Breast epithelium (tissue), 4 donors: ENCODE measurements around the gene LPO. TPM values are rescaled to one million over a fixed set of nuclear protein-coding genes. Genes with fewer than 3 reads are reported as not detected.

ENCODE experiments used
- DNase-seq, 2 donors: peaks; one replicate each; pipeline ENCODE4 v3.0.0-alpha.2; 2019; ENCODE audit warnings: low spot score in 2 of 2
- H3K27ac ChIP-seq, 2 donors: fragments of 200-600 bp; sonication (generic) in 1 of 2; one replicate each; pipeline ENCODE4 v1.5.1; 2016 to 2019; ENCODE audit warnings: mild to moderate bottlenecking in 1 of 2
- H3K27me3 ChIP-seq, 2 donors: fragments of 200-600 bp; sonication (generic) in 1 of 2; one replicate each; pipeline versions ENCODE4 v1.5.1 to v1.6.0; 2017 to 2019; ENCODE audit warnings: control low read depth in 1 of 2, mild to moderate bottlenecking in 1 of 2
- H3K36me3 ChIP-seq: fragments of 200-600 bp; one replicate; pipeline ENCODE4 v1.5.1; 2019
- H3K4me1 ChIP-seq, 2 donors: fragments of 200-600 bp; sonication (generic); one replicate each; pipeline ENCODE4 v1.5.1; 2016 to 2019; ENCODE audit warnings: control low read depth in 1 of 2
- H3K4me3 ChIP-seq, 3 donors: fragments of 200-600 bp; sonication (generic); 1 replicate in 2 of 3; 2 replicates in 1 of 3; pipeline ENCODE4 v1.5.1; 2016 to 2019; ENCODE audit warnings: mild to moderate bottlenecking in 3 of 3, moderate library complexity in 2 of 3
- H3K9me3 ChIP-seq, 2 donors: fragments of 200-600 bp; sonication (generic) in 1 of 2; one replicate each; pipeline ENCODE4 v1.5.1; 2016 to 2019; ENCODE audit warnings: control low read depth in 1 of 2
- POLR2A ChIP-seq: fragments of 450-650 bp; IDR thresholded peaks from one replicate; pipeline ENCODE4 v1.6.1; 2016; ENCODE audit warnings: antibody characterized with exemption, mild to moderate bottlenecking, moderate library complexity
- POLR2AphosphoS5 ChIP-seq, 3 donors: sonication (generic); formaldehyde crosslinking; IDR thresholded peaks; one replicate each; pipeline ENCODE4 v1.6.1; 2017; ENCODE audit warnings: antibody characterized with exemption in 3 of 3
- intact Hi-C: fragments of 100-400 bp; cut with DNase I; formaldehyde crosslinking; loops from one replicate; pipeline ENCODE4 v1.15.1; 2023; ENCODE audit warnings: low total_unique reads
- total RNA-seq, 3 donors: library from RNA; depleted of rRNA; stranded (reverse); fragments of >200 nt; gene quantifications; one replicate each; pipeline ENCODE4 v1.1.0, GENCODE V29; 2016
- TF ChIP-seq, protein P1 (sequence below), 3 donors: fragments of 450-650 bp; IDR thresholded peaks; one replicate each; pipeline ENCODE4 v1.5.1; 2016 to 2017; ENCODE audit warnings: antibody characterized with exemption in 3 of 3, mild to moderate bottlenecking in 3 of 3, moderate library complexity in 3 of 3

LPO gene
- total RNA-seq, 3 donors from 2014 or later: 0.29 TPM; not detected in 2

DNA sequence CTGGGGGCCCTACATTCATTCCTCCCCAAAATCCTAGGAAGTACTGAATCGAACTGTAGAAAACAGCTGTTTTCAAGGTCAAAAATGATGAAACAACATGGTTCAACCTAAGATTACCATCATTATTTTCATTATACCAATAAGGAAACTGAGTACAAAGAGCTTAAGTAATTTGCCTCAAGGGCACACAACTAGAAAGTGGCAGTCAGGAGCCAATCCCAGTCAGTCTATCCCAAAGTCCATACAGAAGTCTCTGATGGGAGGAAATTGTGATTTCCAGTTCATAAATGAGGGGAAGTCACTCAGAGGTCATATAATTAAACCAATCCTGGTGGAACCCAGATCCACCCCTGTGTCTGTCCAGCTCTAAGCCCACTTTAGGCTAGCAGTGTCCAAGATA is 8.4 kb downstream of the LPO start:
- no peaks in the 10 kb centered on the region for H3K4me1 ChIP-seq
- no peaks in the 10 kb centered on the region for H3K9me3 ChIP-seq
- no peak for TF ChIP-seq POLR2A
- TF ChIP-seq POLR2AphosphoS5 (IDR thresholded peaks at IDR 0.05): no peak
- TF ChIP-seq, protein P1, sequence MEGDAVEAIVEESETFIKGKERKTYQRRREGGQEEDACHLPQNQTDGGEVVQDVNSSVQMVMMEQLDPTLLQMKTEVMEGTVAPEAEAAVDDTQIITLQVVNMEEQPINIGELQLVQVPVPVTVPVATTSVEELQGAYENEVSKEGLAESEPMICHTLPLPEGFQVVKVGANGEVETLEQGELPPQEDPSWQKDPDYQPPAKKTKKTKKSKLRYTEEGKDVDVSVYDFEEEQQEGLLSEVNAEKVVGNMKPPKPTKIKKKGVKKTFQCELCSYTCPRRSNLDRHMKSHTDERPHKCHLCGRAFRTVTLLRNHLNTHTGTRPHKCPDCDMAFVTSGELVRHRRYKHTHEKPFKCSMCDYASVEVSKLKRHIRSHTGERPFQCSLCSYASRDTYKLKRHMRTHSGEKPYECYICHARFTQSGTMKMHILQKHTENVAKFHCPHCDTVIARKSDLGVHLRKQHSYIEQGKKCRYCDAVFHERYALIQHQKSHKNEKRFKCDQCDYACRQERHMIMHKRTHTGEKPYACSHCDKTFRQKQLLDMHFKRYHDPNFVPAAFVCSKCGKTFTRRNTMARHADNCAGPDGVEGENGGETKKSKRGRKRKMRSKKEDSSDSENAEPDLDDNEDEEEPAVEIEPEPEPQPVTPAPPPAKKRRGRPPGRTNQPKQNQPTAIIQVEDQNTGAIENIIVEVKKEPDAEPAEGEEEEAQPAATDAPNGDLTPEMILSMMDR (IDR thresholded peaks at IDR 0.05): no peak
- no peak for DNase-seq
- H3K4me3 ChIP-seq: no peak overlapping the region
- H3K36me3 ChIP-seq: no peaks in the 10 kb centered on the region
- H3K27ac ChIP-seq: no peak overlapping the region
- H3K27me3 ChIP-seq: peaks cover 0 to 6% of the 10 kb centered on the region in 2 donors
- intact Hi-C loops: no loop called here

DNA sequence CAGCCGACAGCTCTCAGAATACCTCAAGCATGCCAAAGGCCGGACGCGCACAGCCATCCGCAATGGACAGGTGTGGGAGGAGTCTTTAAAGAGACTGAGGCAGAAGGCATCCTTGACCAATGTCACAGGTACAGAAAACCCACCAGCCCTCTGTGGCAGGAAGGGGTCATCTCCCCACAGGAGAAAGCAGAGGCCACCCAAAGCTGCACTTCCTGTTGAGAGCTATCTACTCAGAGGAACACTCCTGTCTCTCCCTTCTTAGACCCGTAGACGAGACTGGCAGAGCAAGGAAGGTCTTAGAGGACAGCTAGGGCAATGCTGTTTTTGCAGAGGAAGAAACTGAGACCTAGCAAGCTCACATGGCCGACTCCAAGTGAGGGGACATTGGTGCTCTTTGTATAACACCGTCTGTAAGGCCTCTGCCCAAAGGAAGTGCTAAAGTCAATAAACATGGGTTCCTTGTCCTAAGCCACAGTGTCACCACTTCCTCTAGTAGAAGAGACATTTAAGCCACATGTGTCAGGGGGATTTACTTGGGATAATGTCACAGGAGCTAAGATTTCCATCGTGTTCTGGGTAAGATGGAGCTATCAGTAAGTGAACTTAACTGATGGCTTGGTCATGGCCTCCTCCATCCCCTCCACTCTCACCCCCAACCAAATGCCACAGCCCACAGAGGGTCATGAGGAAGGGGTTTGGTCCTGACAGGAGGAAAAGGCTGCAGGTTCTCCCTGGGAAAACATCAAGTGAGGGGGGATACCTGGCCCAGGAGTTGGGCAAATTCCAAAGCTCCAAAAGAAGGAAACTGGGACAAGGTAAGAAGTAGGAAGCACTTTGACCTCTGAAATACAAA is 9.4 kb downstream of the LPO start:
- H3K27me3 ChIP-seq: peaks cover 0 to 6% of the 10 kb centered on the region in 2 donors
- no peaks in the 10 kb centered on the region for H3K9me3 ChIP-seq
- DNase-seq: no peak
- intact Hi-C loops: no loop called here
- H3K4me1 ChIP-seq: no peaks in the 10 kb centered on the region
- H3K27ac ChIP-seq: no peak overlapping the region
- TF ChIP-seq POLR2A (no peak), POLR2AphosphoS5 (IDR thresholded peaks at IDR 0.05) (no peak)
- TF ChIP-seq, protein P1 (IDR thresholded peaks at IDR 0.05): no peak
- no peak overlapping the region for H3K4me3 ChIP-seq
- H3K36me3 ChIP-seq: no peaks in the 10 kb centered on the region

GRCh38 chr17:58248955-58249269 is 10.5 kb downstream of the LPO start:
- Histone ChIP-seq H3K27ac (no peak overlapping the region), H3K4me1 (no peaks in the 10 kb centered on the region), H3K36me3 (no peaks in the 10 kb centered on the region), H3K4me3 (peak overlapping the region in 2 of 3 donors; percentile 55 to 70), H3K27me3 (peaks cover 0 to 6% of the 10 kb centered on the region in 2 donors), H3K9me3 (no peaks in the 10 kb centered on the region)
- intact Hi-C loops: no loop called here
- DNase-seq: no peak
- no peak for TF ChIP-seq POLR2AphosphoS5 (IDR thresholded peaks at IDR 0.05)
- no peak for TF ChIP-seq POLR2A
- TF ChIP-seq, protein P1 (IDR thresholded peaks at IDR 0.05): no peak

GRCh38 chr17:58249270-58250133 is 11.1 kb downstream of the LPO start:
- no peaks in the 10 kb centered on the region for H3K9me3 ChIP-seq
- no peaks in the 10 kb centered on the region for H3K4me1 ChIP-seq
- peaks cover 0 to 8% of the 10 kb centered on the region in 2 donors for H3K27me3 ChIP-seq
- intact Hi-C loops: no loop called here
- DNase-seq: peak; percentile 27 to 63
- TF ChIP-seq, protein P1 (IDR thresholded peaks at IDR 0.05): peak; percentile 80 to 86 (median 85)
- TF ChIP-seq POLR2A: no peak
- peak in 1 of 3 donors; percentile 23 for TF ChIP-seq POLR2AphosphoS5 (IDR thresholded peaks at IDR 0.05)
- no peak overlapping the region for H3K27ac ChIP-seq
- peak overlapping the region; percentile 31 to 70 (median 55) for H3K4me3 ChIP-seq
- H3K36me3 ChIP-seq: no peaks in the 10 kb centered on the region
